Measurements from ENCODE around the gene USP40.

DNA sequence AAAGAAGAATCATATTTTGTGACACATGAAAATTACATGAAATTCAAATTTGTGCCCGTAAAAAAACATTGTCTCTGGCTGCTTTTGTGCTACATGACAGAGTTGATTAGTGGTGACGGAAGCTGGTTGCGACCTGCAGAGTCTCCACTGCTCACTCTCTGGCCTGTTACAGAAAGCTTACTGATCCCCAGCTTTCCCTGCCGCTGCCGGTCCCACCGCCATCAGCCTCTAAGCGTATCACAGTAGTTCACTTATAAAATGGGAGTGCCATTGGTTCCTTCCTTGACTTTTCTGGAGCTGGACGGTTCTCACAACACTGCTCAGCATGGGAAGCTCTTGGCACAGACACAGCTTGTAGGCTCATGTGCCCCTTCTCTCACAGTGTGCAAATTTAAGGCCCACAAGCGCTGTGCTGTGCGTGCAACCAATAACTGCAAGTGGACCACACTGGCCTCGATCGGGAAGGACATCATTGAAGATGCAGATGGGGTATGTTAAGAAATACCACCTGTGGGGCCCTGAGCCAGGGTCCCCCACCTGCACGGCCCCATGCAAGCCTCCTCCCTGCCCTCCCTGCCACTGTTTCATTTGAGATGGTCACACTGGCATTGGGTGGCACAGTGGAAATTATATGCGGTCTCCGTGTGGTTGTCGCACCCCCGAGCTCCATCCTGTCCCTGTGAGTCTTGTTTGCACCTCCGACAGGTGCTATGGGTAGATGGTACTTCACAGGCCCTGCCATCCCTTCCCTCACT lies 131.0 kb downstream of the USP40 start:
- TF ChIP-seq, protein P1, sequence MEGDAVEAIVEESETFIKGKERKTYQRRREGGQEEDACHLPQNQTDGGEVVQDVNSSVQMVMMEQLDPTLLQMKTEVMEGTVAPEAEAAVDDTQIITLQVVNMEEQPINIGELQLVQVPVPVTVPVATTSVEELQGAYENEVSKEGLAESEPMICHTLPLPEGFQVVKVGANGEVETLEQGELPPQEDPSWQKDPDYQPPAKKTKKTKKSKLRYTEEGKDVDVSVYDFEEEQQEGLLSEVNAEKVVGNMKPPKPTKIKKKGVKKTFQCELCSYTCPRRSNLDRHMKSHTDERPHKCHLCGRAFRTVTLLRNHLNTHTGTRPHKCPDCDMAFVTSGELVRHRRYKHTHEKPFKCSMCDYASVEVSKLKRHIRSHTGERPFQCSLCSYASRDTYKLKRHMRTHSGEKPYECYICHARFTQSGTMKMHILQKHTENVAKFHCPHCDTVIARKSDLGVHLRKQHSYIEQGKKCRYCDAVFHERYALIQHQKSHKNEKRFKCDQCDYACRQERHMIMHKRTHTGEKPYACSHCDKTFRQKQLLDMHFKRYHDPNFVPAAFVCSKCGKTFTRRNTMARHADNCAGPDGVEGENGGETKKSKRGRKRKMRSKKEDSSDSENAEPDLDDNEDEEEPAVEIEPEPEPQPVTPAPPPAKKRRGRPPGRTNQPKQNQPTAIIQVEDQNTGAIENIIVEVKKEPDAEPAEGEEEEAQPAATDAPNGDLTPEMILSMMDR (conservative IDR thresholded peaks at IDR 0.05; ENCODE audit: low read length), result no peak
- TF ChIP-seq EZH2phosphoT487 (IDR thresholded peaks at IDR 0.05; ENCODE audit: borderline replicate concordance, low read depth, low read length), result no peak
